Naive thymus-derived CD8-positive, alpha-beta T cell (primary cell): ENCODE results near the gene MXRA7. TPM values are rescaled to one million over a fixed set of nuclear protein-coding genes. Genes with fewer than 3 reads are reported as not detected.

Source experiments
- ATAC-seq, 2 donors: fragments of 150-1000 bp; cut with Tn5 transposase in 1 of 2; sonication (Bioruptor Pico), chemical (Tn5 transposase) in 1 of 2; 1 replicate in 1 of 2; 2 replicates in 1 of 2; pipeline ENCODE4 v1.10.0; 2021; ENCODE audit warnings: mild to moderate bottlenecking in 2 of 2, moderate library complexity in 2 of 2
- POLR2A ChIA-PET: fragments of 350-600 bp; sonication (Branson Sonifier 250); formaldehyde crosslinking; loops from one replicate; lab custom pipeline; 2021; ENCODE audit warnings: antibody characterized with exemption; lab: Charles Lee
- DNase-seq, 10 donors: peaks; one replicate each; pipeline versions ENCODE4 v3.0.0 to v3.0.0-alpha.2; 2020 to 2022
- H3K27ac Mint-ChIP-seq, 10 donors: one replicate each; pipeline ENCODE4 v1.8.0; 2020 to 2022; ENCODE audit warnings: mild to moderate bottlenecking in 10 of 10, mixed read lengths in 10 of 10, moderate library complexity in 4 of 10, inconsistent platforms in 1 of 10
- H3K27me3 Mint-ChIP-seq, 5 donors: one replicate each; pipeline ENCODE4 v1.8.0; 2021 to 2022; ENCODE audit warnings: mixed read lengths in 5 of 5
- H3K36me3 Mint-ChIP-seq, 3 donors: one replicate each; pipeline ENCODE4 v1.8.0; 2020 to 2022; ENCODE audit warnings: mixed read lengths in 3 of 3, mild to moderate bottlenecking in 2 of 3, inconsistent platforms in 1 of 3
- H3K4me1 Mint-ChIP-seq, 4 donors: one replicate each; pipeline ENCODE4 v1.8.0; 2021 to 2022; ENCODE audit warnings: mixed read lengths in 4 of 4
- H3K4me3 Mint-ChIP-seq, 10 donors: one replicate each; pipeline ENCODE4 v1.8.0; 2020 to 2022; ENCODE audit warnings: mild to moderate bottlenecking in 10 of 10, mixed read lengths in 10 of 10, moderate library complexity in 6 of 10, inconsistent platforms in 1 of 10
- H3K9me3 Mint-ChIP-seq, 9 donors: one replicate each; pipeline ENCODE4 v1.8.0; 2020 to 2022; ENCODE audit warnings: mixed read lengths in 9 of 9, mild to moderate bottlenecking in 3 of 9, inconsistent platforms in 1 of 9, moderate library complexity in 1 of 9
- polyA plus RNA-seq, 3 donors: library from polyadenylated mRNA; unstranded; fragments of 300-500 nt; fragmentation: Illumina TruSeq; gene quantifications; one replicate each; pipeline ENCODE4 v1.2.3, GENCODE V29; 2021
- total RNA-seq, 8 experiments: library from RNA in 2 of 8; stranded (reverse) in 2 of 8; gene quantifications; one replicate each; pipeline ENCODE4 v1.2.3 and lab custom pipeline; 2021 to 2026

MXRA7 gene
- total and polyA plus RNA-seq, 5 experiments from 2014 or later, result 2.2 to 25.3 (median 13.9) TPM

GRCh38 chr17:76688165-76688622 is 22.6 kb downstream of the MXRA7 start:
- Mint-ChIP-seq H3K27ac (no peak overlapping the region), H3K4me3 (no peak overlapping the region), H3K4me1 (no peaks in the 10 kb centered on the region), H3K27me3 (no peaks in the 10 kb centered on the region), H3K36me3 (no peaks in the 10 kb centered on the region), H3K9me3 (no peaks in the 10 kb centered on the region)
- POLR2A ChIA-PET, result no interaction called here
- no peak for DNase-seq
- ATAC-seq, result no peak

DNA sequence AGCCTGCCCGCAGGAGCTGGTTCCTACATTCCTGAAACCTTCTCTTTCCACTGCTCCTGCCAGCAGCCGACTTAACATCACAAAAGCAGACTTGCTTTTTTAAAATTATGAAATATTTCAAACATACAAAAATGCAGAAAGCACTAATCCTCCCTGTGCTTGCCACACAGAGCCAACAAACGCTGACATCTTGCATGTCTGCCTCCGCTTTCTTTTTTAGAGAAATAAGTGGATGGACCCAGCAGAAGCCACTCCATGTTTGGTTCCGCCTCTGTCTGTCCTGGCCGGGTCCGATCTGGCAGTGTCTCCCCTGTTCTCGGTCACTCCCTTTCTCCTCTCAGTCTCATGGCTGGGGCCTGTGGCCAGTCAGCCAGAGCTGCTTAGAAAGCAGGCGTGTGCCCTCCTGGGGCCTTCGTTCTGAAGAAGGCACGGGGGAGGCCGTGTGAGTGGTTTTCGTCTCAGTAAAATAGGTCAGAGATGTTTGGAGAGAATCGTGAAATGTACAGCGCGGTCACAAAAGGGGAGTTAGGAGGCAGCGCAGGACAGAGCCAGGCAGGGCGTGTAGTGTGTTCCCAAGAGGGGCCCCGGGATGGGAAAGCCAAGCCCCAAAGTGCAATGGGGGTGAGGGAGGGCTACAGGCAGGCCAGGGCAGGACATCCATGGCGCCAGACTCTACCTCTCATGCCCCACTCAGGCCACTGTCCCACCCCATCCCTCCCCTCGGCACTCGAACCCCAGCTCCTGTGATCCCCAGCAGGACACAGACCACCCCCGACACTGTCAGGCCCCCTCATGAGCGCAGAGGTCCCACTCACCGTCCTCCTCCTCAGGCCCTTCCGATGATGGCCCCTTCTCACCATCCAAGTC is 23.2 kb downstream of the MXRA7 start:
- H3K27ac Mint-ChIP-seq, result peak overlapping the region in 2 of 10 donors; percentile 47 to 71

DNA sequence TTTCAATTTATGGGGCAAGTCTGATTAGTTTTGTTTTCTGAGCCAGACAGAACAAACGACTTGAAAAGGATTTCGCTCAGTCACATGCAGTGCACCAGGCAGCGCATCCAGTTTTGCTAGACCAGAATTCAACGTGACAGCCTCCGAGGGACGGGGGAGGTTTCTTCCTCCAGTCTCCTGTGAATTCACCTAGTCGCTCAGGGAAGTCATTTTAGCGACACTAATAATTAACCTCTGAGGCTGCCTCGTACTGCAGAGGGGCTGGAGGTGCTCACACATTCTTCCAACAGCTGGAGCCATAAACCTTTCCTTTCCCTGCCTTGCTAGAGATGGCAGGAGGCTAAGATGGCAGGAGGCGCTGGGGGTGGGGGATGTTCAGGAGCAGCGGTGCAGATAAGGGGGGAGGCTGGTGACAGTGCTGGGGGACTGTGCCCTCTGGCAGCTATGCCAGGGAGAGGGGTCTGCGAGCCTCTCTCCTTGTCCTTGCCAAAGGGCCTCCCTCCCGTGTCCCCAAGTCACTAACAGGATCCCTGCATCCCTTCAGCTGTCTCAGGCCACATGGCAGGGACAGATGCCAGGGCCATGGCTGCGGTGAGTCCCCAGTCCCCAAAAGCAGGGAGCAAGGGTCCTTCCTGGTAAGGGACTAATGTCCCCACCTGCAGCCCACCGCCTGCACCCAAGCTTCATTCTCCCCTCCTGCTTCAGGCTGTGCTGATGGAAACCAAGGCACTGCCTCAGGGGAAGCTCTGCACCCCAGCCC is 24.0 kb downstream of the MXRA7 start:
- H3K27ac Mint-ChIP-seq, result no peak overlapping the region
- POLR2A ChIA-PET, result interaction anchor here (0.6 kb wide), 1 partner anchor 1632 kb away, joined by 3 read pairs; no protein-coding TSS in a partner anchor

More for the DNA sequence above, 23.2 kb downstream of the MXRA7 start:
- Mint-ChIP-seq H3K4me3 (no peak overlapping the region), H3K4me1 (no peaks in the 10 kb centered on the region), H3K9me3 (no peaks in the 10 kb centered on the region), H3K27me3 (no peaks in the 10 kb centered on the region), H3K36me3 (no peaks in the 10 kb centered on the region)
- ATAC-seq (no peak), DNase-seq (no peak)
- POLR2A ChIA-PET, result no interaction called here

GRCh38 chr17:76685846-76686245 is 24.9 kb downstream of the MXRA7 start:
- Mint-ChIP-seq H3K27me3 (no peaks in the 10 kb centered on the region), H3K36me3 (no peaks in the 10 kb centered on the region), H3K27ac (no peak overlapping the region), H3K4me3 (no peak overlapping the region), H3K4me1 (peaks cover 5 to 10% (median 8%) of the 10 kb centered on the region in 4 donors), H3K9me3 (no peaks in the 10 kb centered on the region)
- ATAC-seq (no peak), DNase-seq (no peak)
- POLR2A ChIA-PET, result interaction anchor here (0.6 kb wide), 1 partner anchor 1631 kb away, joined by 3 read pairs; no protein-coding TSS in a partner anchor

More for the DNA sequence above, 24.0 kb downstream of the MXRA7 start:
- Mint-ChIP-seq H3K36me3 (no peaks in the 10 kb centered on the region), H3K9me3 (no peaks in the 10 kb centered on the region), H3K4me1 (peaks cover 0 to 5% (median 2%) of the 10 kb centered on the region in 4 donors), H3K27me3 (no peaks in the 10 kb centered on the region), H3K4me3 (no peak overlapping the region)
- ATAC-seq (no peak), DNase-seq (no peak)

- H3K4me3 Mint-ChIP-seq, result no peak overlapping the region
- H3K9me3 Mint-ChIP-seq, result no peaks in the 10 kb centered on the region
- no peaks in the 10 kb centered on the region for H3K36me3 Mint-ChIP-seq
- peaks cover 5 to 12% (median 10%) of the 10 kb centered on the region in 4 donors for H3K4me1 Mint-ChIP-seq
- ATAC-seq, result no peak
- POLR2A ChIA-PET, result no interaction called here
- no peaks in the 10 kb centered on the region for H3K27me3 Mint-ChIP-seq
- DNase-seq, result no peak
- H3K27ac Mint-ChIP-seq, result peak overlapping the region in 1 of 10 donors; percentile 67
These were observed 25.4 kb downstream of the MXRA7 start for GRCh38 chr17:76685366-76685765.

- Mint-ChIP-seq H3K27ac (no peak overlapping the region), H3K4me3 (no peak overlapping the region), H3K4me1 (peaks cover 5 to 15% (median 11%) of the 10 kb centered on the region in 4 donors), H3K9me3 (no peaks in the 10 kb centered on the region), H3K36me3 (no peaks in the 10 kb centered on the region), H3K27me3 (no peaks in the 10 kb centered on the region)
- POLR2A ChIA-PET, result no interaction called here
- DNase-seq (no peak), ATAC-seq (no peak)
These were observed 26.0 kb downstream of the MXRA7 start for GRCh38 chr17:76684756-76685155.

- H3K27me3 Mint-ChIP-seq, result no peaks in the 10 kb centered on the region
- DNase-seq (no peak), ATAC-seq (no peak)
- POLR2A ChIA-PET, result no interaction called here
- no peak overlapping the region for H3K4me3 Mint-ChIP-seq
- no peaks in the 10 kb centered on the region for H3K36me3 Mint-ChIP-seq
- peaks cover 5 to 15% (median 11%) of the 10 kb centered on the region in 4 donors for H3K4me1 Mint-ChIP-seq
- no peak overlapping the region for H3K27ac Mint-ChIP-seq
- H3K9me3 Mint-ChIP-seq, result no peaks in the 10 kb centered on the region
These were observed 26.6 kb downstream of the MXRA7 start for GRCh38 chr17:76683921-76684745.

DNA sequence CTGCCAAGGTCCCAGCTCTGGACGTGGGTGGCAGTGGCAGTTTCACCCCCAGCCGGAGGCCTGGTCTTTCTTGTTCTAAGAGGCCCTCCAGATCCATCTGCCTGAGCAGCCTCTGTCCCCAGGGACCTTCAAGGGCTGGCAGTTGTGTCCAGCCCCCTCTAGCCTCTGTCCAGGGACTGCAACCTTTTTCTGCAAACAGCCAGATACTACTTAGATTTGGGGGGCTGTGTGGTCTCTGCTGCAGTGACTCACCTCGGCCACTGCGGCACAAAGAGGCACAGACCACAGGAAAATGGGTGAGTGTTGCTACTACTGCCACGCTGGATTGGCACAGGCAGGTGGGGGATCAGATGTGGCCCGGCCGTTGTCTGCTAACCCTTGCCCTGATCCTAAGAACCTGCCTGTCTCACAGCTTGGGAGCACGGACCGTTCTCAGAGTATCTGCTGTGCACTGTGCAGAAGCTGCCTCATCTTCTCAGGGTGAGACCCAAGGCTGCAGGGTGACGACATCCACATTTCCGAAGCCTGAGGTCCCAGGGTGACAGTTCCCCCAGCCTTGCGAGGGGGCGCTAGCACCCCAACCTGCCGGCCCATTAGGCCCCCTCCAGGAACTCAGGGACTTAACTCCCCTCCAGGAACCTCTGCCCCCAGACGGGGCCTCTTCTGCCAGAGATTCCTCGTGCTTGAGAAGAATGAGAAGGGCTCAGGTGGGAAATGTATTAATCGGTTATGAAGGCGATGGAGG is 27.6 kb downstream of the MXRA7 start:
- Mint-ChIP-seq H3K4me1 (peaks cover 5 to 15% (median 11%) of the 10 kb centered on the region in 4 donors), H3K9me3 (no peaks in the 10 kb centered on the region), H3K27ac (peak overlapping the region in 3 of 10 donors; percentile 31 to 53 (median 41)), H3K4me3 (peak overlapping the region in 1 of 10 donors; percentile 10), H3K27me3 (no peaks in the 10 kb centered on the region), H3K36me3 (no peaks in the 10 kb centered on the region)
- DNase-seq, result no peak
- POLR2A ChIA-PET, result interaction anchor here (2.8 kb wide), 1 partner anchor 11 kb away, joined by 26 read pairs; no protein-coding TSS in a partner anchor
- no peak for ATAC-seq

DNA sequence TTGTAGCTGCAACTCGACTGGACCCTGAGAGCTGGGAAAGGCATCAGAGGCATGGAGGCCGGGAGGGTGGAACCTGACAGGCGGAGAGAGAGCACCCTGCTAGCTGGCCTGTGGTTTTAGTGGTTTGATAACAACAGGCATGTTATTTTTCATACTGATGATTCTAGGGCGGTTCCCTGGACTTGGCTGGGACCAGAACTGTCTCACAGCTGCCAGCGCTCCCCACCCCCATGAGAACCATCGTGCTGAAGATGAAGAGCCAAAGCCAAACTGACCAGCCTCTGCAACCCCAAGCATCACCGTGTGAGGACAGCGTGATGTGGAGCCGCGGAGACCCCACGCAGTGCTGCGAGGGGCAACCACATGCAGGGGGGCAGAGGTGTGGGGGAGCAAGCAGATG is 28.5 kb downstream of the MXRA7 start:
- DNase-seq, result peak in 1 of 10 donors; percentile 8

DNA sequence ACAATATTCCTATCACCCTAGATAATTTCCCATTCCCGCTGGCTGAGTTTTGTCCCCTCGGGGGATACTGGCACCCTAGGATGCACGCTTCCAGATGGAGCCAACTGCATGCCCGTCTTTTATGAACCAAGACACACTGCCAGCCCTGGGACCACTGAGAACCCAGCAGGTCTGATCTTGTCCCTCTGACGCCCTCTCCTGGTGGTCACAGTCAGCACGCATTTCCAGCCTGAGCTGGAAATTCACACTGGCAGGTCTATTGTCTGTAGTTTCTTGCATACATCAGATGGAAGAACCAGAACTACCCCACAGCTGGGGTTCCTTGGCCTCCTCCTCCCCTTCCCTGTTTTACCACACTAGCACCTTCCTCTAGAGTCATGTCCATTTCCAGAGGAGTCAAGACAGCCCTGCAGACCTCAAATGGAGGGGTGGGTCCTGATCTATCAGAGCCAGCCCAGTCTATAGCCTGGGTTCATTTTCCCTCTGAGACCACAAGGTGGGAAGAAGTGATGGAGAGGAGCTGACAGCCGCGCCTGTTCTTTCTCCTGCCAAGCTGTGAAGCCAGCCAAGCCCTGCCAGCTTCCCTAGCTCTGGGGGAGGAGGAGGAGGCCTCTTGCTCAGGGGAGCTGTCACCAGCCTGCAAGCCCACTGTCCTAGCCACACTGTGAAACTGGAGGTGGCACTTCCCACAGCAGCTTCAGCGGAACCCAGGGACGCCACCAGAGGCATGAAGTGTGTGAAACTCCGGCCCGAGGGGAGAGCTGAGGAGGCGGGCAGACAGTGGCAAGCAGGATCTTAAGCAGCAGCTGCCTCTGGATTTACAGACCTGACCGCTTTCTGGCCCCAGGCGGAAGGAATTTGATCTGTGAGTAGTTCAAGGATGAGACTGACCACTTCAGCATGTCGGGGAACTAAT is 29.3 kb downstream of the MXRA7 start:
- DNase-seq (peak; percentile 61 to 88 (median 75)), ATAC-seq (peak; percentile 76 to 80)
- POLR2A ChIA-PET, result interaction anchor here (0.7 to 2.8 kb wide), 6 partner anchors 9 to 303 kb away, joined by 3 to 26 read pairs (median 4); no protein-coding TSS in a partner anchor
- H3K27ac Mint-ChIP-seq, result peak overlapping the region in 6 of 10 donors; percentile 16 to 86 (median 73)
- peaks cover 5 to 15% (median 11%) of the 10 kb centered on the region in 4 donors for H3K4me1 Mint-ChIP-seq
- no peaks in the 10 kb centered on the region for H3K36me3 Mint-ChIP-seq
- peak overlapping the region in 3 of 10 donors; percentile 2 to 78 (median 75) for H3K4me3 Mint-ChIP-seq
- H3K27me3 Mint-ChIP-seq, result no peaks in the 10 kb centered on the region
- H3K9me3 Mint-ChIP-seq, result no peaks in the 10 kb centered on the region

More for the DNA sequence above, 28.5 kb downstream of the MXRA7 start:
- H3K4me3 Mint-ChIP-seq, result peak overlapping the region in 3 of 10 donors; percentile 2 to 78 (median 58)
- no peaks in the 10 kb centered on the region for H3K9me3 Mint-ChIP-seq
- H3K27ac Mint-ChIP-seq, result peak overlapping the region in 3 of 10 donors; percentile 5 to 74 (median 69)
- no peak for ATAC-seq
- POLR2A ChIA-PET, result interaction anchor here (1.0 to 2.8 kb wide), 4 partner anchors 10 to 302 kb away, joined by 3 to 26 read pairs (median 10); no protein-coding TSS in a partner anchor
- no peaks in the 10 kb centered on the region for H3K36me3 Mint-ChIP-seq
- H3K4me1 Mint-ChIP-seq, result peaks cover 5 to 15% (median 11%) of the 10 kb centered on the region in 4 donors
- no peaks in the 10 kb centered on the region for H3K27me3 Mint-ChIP-seq
